Measurements from ENCODE around the gene PTPRZ1.

Gene PTPRZ1

GRCh38 chr7:122092964-122093797 is 220.2 kb downstream of the PTPRZ1 start (continued):
- TF ChIP-seq CSRNP3 (CRISPR knock-in tag; IDR thresholded peaks at IDR 0.05) (no peak), ZNF565 (CRISPR knock-in tag; conservative IDR thresholded peaks at IDR 0.05; ENCODE audit: low read depth) (no peak)

GRCh38 chr7:122094549-122094948 is 221.6 kb downstream of the PTPRZ1 start:
- no peak for ATAC-seq
- TF ChIP-seq ZFP3 (CRISPR knock-in tag; IDR thresholded peaks at IDR 0.05) = no peak
- no peak for TF ChIP-seq OSR1 (CRISPR knock-in tag; IDR thresholded peaks at IDR 0.05)
- TF ChIP-seq SNAI2 (CRISPR knock-in tag; IDR thresholded peaks at IDR 0.05) = no peak
- no peak for TF ChIP-seq TCF4 (CRISPR knock-in tag; IDR thresholded peaks at IDR 0.05; ENCODE audit: borderline replicate concordance)

- no peak for ATAC-seq
- TF ChIP-seq CREB5 (CRISPR knock-in tag; IDR thresholded peaks at IDR 0.05; ENCODE audit: low read depth) (no peak), POU6F1 (CRISPR knock-in tag; IDR thresholded peaks at IDR 0.05; ENCODE audit: borderline replicate concordance, low read depth) (no peak), BACH2 (CRISPR knock-in tag; IDR thresholded peaks at IDR 0.05; ENCODE audit: borderline replicate concordance) (no peak), ISL1 (CRISPR knock-in tag; IDR thresholded peaks at IDR 0.05) (no peak), ZFP3 (CRISPR knock-in tag; IDR thresholded peaks at IDR 0.05) (no peak), CSDC2 (CRISPR knock-in tag; IDR thresholded peaks at IDR 0.05) (no peak), TCF4 (CRISPR knock-in tag; IDR thresholded peaks at IDR 0.05; ENCODE audit: borderline replicate concordance) (no peak), TOX (CRISPR knock-in tag; IDR thresholded peaks at IDR 0.05; ENCODE audit: borderline replicate concordance) (no peak), CSRNP3 (CRISPR knock-in tag; IDR thresholded peaks at IDR 0.05) (no peak), ZNF70 (CRISPR knock-in tag; IDR thresholded peaks at IDR 0.05) (no peak), ZNF8 (CRISPR knock-in tag; IDR thresholded peaks at IDR 0.05) (no peak)
These were observed 222.7 kb downstream of the PTPRZ1 start for GRCh38 chr7:122095642-122096041.

- no peak for ATAC-seq
- no peak for TF ChIP-seq ZNF565 (CRISPR knock-in tag; conservative IDR thresholded peaks at IDR 0.05; ENCODE audit: low read depth)
- no peak for TF ChIP-seq POU6F1 (CRISPR knock-in tag; IDR thresholded peaks at IDR 0.05; ENCODE audit: borderline replicate concordance, low read depth)
- no peak for TF ChIP-seq ZNF8 (CRISPR knock-in tag; IDR thresholded peaks at IDR 0.05)
- TF ChIP-seq ZFP30 (CRISPR knock-in tag; IDR thresholded peaks at IDR 0.05) = no peak
- TF ChIP-seq GLIS3 (CRISPR knock-in tag; IDR thresholded peaks at IDR 0.05) = no peak
- TF ChIP-seq ARNTL (CRISPR knock-in tag; IDR thresholded peaks at IDR 0.05; ENCODE audit: borderline replicate concordance, low read depth) = no peak
- no peak for TF ChIP-seq ZFP3 (CRISPR knock-in tag; IDR thresholded peaks at IDR 0.05)
- TF ChIP-seq CREB5 (CRISPR knock-in tag; IDR thresholded peaks at IDR 0.05; ENCODE audit: low read depth) = no peak
- no peak for TF ChIP-seq OSR1 (CRISPR knock-in tag; IDR thresholded peaks at IDR 0.05)
These were observed 227.1 kb downstream of the PTPRZ1 start for GRCh38 chr7:122100021-122100420.

Measured in SK-N-SH treated with all-trans-retinoic acid at 6 μM for 48 hours (cell line).